PC-3 (cell line): ENCODE measurements around the gene TAF11. TPM values are rescaled to one million over a fixed set of nuclear protein-coding genes. Genes with fewer than 3 reads are reported as not detected.

Source experiments
- ATAC-seq: fragments of 200-7000 bp; cut with Tn5 transposase; 2 replicates; pipeline ENCODE4 v1.9.1; 2020; ENCODE audit warnings: mild to moderate bottlenecking, moderate library complexity
- BruUV-seq: library from RNA; stranded (reverse); fragments of 400-500 nt; replicated peaks from 2 replicates; lab custom pipeline; 2021; lab: Mats Ljungman, UMichigan
- CTCF ChIA-PET: fragments of 300-600 bp; sonication (Branson Sonifier 250); formaldehyde crosslinking; loops from one replicate; lab custom pipeline; 2022; ENCODE audit warnings: antibody characterized with exemption; lab: Charles Lee
- POLR2A ChIA-PET: fragments of 300-600 bp; sonication (Branson Sonifier 250); formaldehyde crosslinking; loops from one replicate; lab custom pipeline; 2022; ENCODE audit warnings: antibody characterized with exemption; ENCODE audit not compliant: unreplicated experiment; lab: Charles Lee
- DNase-seq: peaks from one replicate; pipeline ENCODE4 v3.0.0-alpha.2; 2015
- H2AFZ ChIP-seq: fragments of 300-600 bp; sonication (generic); 2 replicates; pipeline ENCODE4 v1.6.0; 2016; ENCODE audit warnings: antibody characterized with exemption, low read length
- H3F3A ChIP-seq: fragments of 300-600 bp; sonication (generic); one replicate; pipeline ENCODE4 v1.6.0; 2017; ENCODE audit warnings: antibody characterized with exemption, low read length, control low read depth, mild to moderate bottlenecking; ENCODE audit not compliant: unreplicated experiment
- H3K27ac ChIP-seq: fragments of 300-600 bp; sonication (generic); 2 replicates; pipeline ENCODE4 v1.5.1; 2016; ENCODE audit warnings: mild to moderate bottlenecking, low read length
- H3K27me3 ChIP-seq: fragments of 300-600 bp; sonication (generic); 2 replicates; pipeline ENCODE4 v1.6.1; 2016; ENCODE audit warnings: low read length, mixed read lengths
- H3K36me3 ChIP-seq: fragments of 300-600 bp; sonication (generic); 2 replicates; pipeline ENCODE4 v1.6.1; 2016; ENCODE audit warnings: low read depth, mixed run types, low read length, mixed read lengths
- H3K4me1 ChIP-seq: fragments of 300-600 bp; sonication (generic); 2 replicates; pipeline ENCODE4 v1.5.1; 2016; ENCODE audit warnings: low read length; ENCODE audit not compliant: insufficient read depth
- H3K4me2 ChIP-seq: fragments of 300-600 bp; sonication (generic); 2 replicates; pipeline ENCODE4 v1.6.0; 2016; ENCODE audit warnings: low read length
- H3K4me3 ChIP-seq: fragments of 300-600 bp; sonication (generic); 2 replicates; pipeline ENCODE4 v1.5.1; 2016; ENCODE audit warnings: mild to moderate bottlenecking, low read length, mixed read lengths
- H3K79me2 ChIP-seq: fragments of 300-600 bp; sonication (generic); 2 replicates; pipeline ENCODE4 v1.6.1; 2017; ENCODE audit warnings: low read length, mixed read lengths
- H3K9ac ChIP-seq: fragments of 300-600 bp; sonication (generic); 2 replicates; pipeline ENCODE4 v1.6.0; 2016; ENCODE audit warnings: mild to moderate bottlenecking, low read length
- H3K9me2 ChIP-seq: fragments of 300-600 bp; sonication (generic); replicated peaks from 2 replicates; pipeline ENCODE4 v1.6.1; 2016; ENCODE audit warnings: mixed run types, low read length, mixed read lengths
- H3K9me3 ChIP-seq: fragments of 300-600 bp; sonication (generic); 2 replicates; pipeline ENCODE4 v1.6.1; 2016; ENCODE audit warnings: low read length, mixed read lengths
- H4K20me1 ChIP-seq: fragments of 300-600 bp; sonication (generic); 2 replicates; pipeline ENCODE4 v1.6.1; 2016; ENCODE audit warnings: low read length, mixed read lengths
- EZH2 ChIP-seq: fragments of 300-600 bp; sonication (generic); IDR thresholded peaks from one replicate; pipeline ENCODE4 v1.6.1; 2017; ENCODE audit warnings: antibody characterized with exemption, mild to moderate bottlenecking, low read length; ENCODE audit not compliant: unreplicated experiment
- EZH2phosphoT487 ChIP-seq: fragments of 300-600 bp; sonication (generic); IDR thresholded peaks from 2 replicates; pipeline ENCODE4 v1.6.1; 2018; ENCODE audit warnings: mild to moderate bottlenecking, antibody characterized with exemption, low read length, borderline replicate concordance
- intact Hi-C: fragments of 100-400 bp; cut with micrococcal nuclease; formaldehyde crosslinking; loops from 2 replicates; pipeline ENCODE4 v1.9.0; 2023
- total RNA-seq: library from RNA; depleted of rRNA; stranded (reverse); fragments of >200 nt; gene quantifications from 2 replicates; pipeline ENCODE4 v1.2.3, GENCODE V29; 2014
- TF ChIP-seq, protein P1 (sequence below): fragments of 300-600 bp; sonication (generic); conservative IDR thresholded peaks from 2 replicates; pipeline ENCODE4 v1.5.1; 2017; ENCODE audit warnings: antibody characterized with exemption, low read depth, mild to moderate bottlenecking, low read length

Gene TAF11
- total RNA-seq, 1 experiment from 2014 or later: 24.1 TPM

DNA sequence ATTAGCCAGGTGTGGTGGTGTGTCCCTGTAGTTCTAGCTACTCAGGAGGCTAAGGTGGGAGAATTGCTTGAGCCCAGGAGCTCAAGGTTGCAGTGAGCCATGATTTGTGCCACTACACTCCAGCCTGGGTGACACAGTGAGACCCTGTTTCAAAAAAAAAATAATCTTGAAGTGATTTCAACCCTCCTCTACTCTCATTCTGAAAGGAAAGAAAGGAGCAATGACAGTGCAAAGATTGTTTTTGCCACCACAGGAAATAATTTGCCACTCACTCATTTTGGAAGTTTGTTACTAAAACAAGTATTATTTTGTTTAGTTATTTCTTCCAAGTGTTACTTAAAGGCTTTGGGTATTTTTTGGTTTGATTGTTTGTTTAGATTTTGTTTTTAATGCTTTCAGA lies 50.3 kb downstream of the TAF11 start:
- POLR2A ChIA-PET: no interaction called here
- Histone ChIP-seq H3K27ac (no peak overlapping the region), H2AFZ (no peak overlapping the region), H3K4me1 (peaks cover 12% of the 10 kb centered on the region), H3K27me3 (no peaks in the 10 kb centered on the region), H3F3A (no peaks in the 10 kb centered on the region), H3K4me3 (no peak overlapping the region), H3K36me3 (peaks cover 15% of the 10 kb centered on the region; the same call in 1 of the 2 replicates), H3K79me2 (no peaks in the 10 kb centered on the region), H3K9me2 (no peaks in the 10 kb centered on the region), H3K9ac (no peak overlapping the region), H4K20me1 (no peaks in the 10 kb centered on the region), H3K4me2 (no peak overlapping the region), H3K9me3 (no peaks in the 10 kb centered on the region)
- intact Hi-C loops: no loop called here
- CTCF ChIA-PET: no interaction called here
- TF ChIP-seq EZH2: no peak
- TF ChIP-seq, protein P1, sequence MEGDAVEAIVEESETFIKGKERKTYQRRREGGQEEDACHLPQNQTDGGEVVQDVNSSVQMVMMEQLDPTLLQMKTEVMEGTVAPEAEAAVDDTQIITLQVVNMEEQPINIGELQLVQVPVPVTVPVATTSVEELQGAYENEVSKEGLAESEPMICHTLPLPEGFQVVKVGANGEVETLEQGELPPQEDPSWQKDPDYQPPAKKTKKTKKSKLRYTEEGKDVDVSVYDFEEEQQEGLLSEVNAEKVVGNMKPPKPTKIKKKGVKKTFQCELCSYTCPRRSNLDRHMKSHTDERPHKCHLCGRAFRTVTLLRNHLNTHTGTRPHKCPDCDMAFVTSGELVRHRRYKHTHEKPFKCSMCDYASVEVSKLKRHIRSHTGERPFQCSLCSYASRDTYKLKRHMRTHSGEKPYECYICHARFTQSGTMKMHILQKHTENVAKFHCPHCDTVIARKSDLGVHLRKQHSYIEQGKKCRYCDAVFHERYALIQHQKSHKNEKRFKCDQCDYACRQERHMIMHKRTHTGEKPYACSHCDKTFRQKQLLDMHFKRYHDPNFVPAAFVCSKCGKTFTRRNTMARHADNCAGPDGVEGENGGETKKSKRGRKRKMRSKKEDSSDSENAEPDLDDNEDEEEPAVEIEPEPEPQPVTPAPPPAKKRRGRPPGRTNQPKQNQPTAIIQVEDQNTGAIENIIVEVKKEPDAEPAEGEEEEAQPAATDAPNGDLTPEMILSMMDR: no peak
- TF ChIP-seq EZH2phosphoT487: no peak
- no peak for DNase-seq
- no peak for ATAC-seq
- BruUV-seq: no TSS peak

DNA sequence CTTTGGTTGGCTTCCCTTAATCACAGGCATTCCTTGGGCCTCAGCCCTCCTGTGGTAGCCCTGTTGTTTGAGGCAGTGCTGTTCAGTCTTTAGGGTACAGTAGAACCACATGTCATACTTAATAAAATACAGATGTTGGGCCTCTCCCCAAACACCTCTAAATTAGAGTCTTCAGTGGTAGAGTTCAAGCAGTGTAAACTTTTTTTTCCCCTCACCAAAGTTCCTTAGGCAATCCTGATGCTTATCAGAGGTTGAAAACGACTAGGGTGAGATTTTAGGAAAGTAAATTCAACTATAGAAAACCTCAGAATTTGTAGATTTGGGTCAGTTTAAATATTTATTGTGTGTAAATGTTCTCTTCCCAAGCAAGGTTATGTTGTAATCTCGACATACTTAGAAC lies 51.4 kb downstream of the TAF11 start:
- ChIA-PET POLR2A (no interaction called here), CTCF (no interaction called here)
- ATAC-seq (no peak), DNase-seq (no peak)
- Histone ChIP-seq H3K9ac (no peak overlapping the region), H3K27me3 (no peaks in the 10 kb centered on the region), H3K9me2 (no peaks in the 10 kb centered on the region), H2AFZ (no peak overlapping the region), H3K4me3 (no peak overlapping the region), H3K79me2 (no peaks in the 10 kb centered on the region), H3K36me3 (peaks cover 15% of the 10 kb centered on the region; the same call in 1 of the 2 replicates), H3K4me2 (no peak overlapping the region), H4K20me1 (no peaks in the 10 kb centered on the region), H3K9me3 (no peaks in the 10 kb centered on the region), H3F3A (no peaks in the 10 kb centered on the region), H3K4me1 (peaks cover 12% of the 10 kb centered on the region), H3K27ac (no peak overlapping the region)
- TF ChIP-seq EZH2phosphoT487 (no peak), EZH2 (no peak)
- TF ChIP-seq, protein P1: no peak
- intact Hi-C loops: no loop called here
- BruUV-seq: no TSS peak

DNA sequence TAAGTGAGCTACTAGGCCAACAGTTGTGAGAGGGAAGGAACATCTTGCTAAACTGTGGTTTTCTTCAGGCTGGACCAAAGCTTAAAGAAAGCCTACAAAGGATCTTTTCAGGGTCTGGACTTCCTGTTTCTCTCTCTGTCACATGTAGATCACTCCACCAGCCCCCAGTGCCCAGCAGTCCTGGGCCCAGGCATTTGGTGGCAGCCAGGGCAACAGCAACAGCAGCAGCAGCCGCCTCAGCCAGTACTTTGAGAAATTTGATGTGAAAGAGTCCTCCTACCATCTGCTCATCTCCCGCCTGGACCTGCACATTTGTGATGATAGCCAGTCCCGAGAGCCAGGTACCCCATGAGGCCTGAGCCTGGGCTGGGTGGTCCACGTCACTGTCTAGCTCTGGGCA lies 51.8 kb downstream of the TAF11 start:
- no peaks in the 10 kb centered on the region for H3F3A ChIP-seq
- no peaks in the 10 kb centered on the region for H4K20me1 ChIP-seq
- no peak overlapping the region for H3K27ac ChIP-seq
- ATAC-seq (no peak), DNase-seq (no peak)
- H3K27me3 ChIP-seq: no peaks in the 10 kb centered on the region
- no peak overlapping the region for H3K9ac ChIP-seq
- H3K4me3 ChIP-seq: no peak overlapping the region
- no peaks in the 10 kb centered on the region for H3K79me2 ChIP-seq
- H3K9me3 ChIP-seq: no peaks in the 10 kb centered on the region
- H3K4me1 ChIP-seq: peaks cover 12% of the 10 kb centered on the region
- no peaks in the 10 kb centered on the region for H3K9me2 ChIP-seq
- H3K4me2 ChIP-seq: no peak overlapping the region
- no peak overlapping the region for H2AFZ ChIP-seq
- no TSS peak for BruUV-seq
- peaks cover 15% of the 10 kb centered on the region; the same call in 1 of the 2 replicates for H3K36me3 ChIP-seq
- intact Hi-C loops: no loop called here
- POLR2A ChIA-PET: no interaction called here
- TF ChIP-seq, protein P1: no peak
- TF ChIP-seq EZH2phosphoT487: no peak
- no peak for TF ChIP-seq EZH2
- CTCF ChIA-PET: no interaction called here
